ENCODE data around the gene TC2N.

The TC2N gene

GRCh38 chr14:91844029-91844428 is 23.3 kb downstream of the TC2N start:
- in situ Hi-C loops (cut with HindIII; ENCODE audit: low sequenced_read_pairs) = no loop called here
- TF ChIP-seq CTCF (IDR thresholded peaks at IDR 0.05; ENCODE audit: low read depth, low read length, missing control alignments) = no peak
- no peak overlapping the region for H3K4me3 ChIP-seq (ENCODE audit: low read depth, low read length)
- DNase-seq (ENCODE audit: low read depth) = no peak

GRCh38 chr14:91843437-91843836 is 23.9 kb downstream of the TC2N start:
- no peak for DNase-seq (ENCODE audit: low read depth)
- in situ Hi-C loops (cut with HindIII; ENCODE audit: low sequenced_read_pairs) = no loop called here
- no peak for TF ChIP-seq CTCF (IDR thresholded peaks at IDR 0.05; ENCODE audit: low read depth, low read length, missing control alignments)
- H3K4me3 ChIP-seq (ENCODE audit: low read depth, low read length) = no peak overlapping the region

- no peak for TF ChIP-seq CTCF (IDR thresholded peaks at IDR 0.05; ENCODE audit: low read depth, low read length, missing control alignments)
- no peak overlapping the region for H3K4me3 ChIP-seq (ENCODE audit: low read depth, low read length)
- DNase-seq (ENCODE audit: low read depth) = no peak
- in situ Hi-C loops (cut with HindIII; ENCODE audit: low sequenced_read_pairs) = no loop called here
Measured at GRCh38 chr14:91841065-91841464, 26.3 kb downstream of the TC2N start.

- H3K4me3 ChIP-seq (ENCODE audit: low read depth, low read length) = no peak overlapping the region
- no peak for DNase-seq (ENCODE audit: low read depth)
- TF ChIP-seq CTCF (IDR thresholded peaks at IDR 0.05; ENCODE audit: low read depth, low read length, missing control alignments) = no peak
- in situ Hi-C loops (cut with HindIII; ENCODE audit: low sequenced_read_pairs) = no loop called here
Measured at GRCh38 chr14:91839749-91840148, 27.6 kb downstream of the TC2N start.

GRCh38 chr14:91837076-91837475 is 30.3 kb downstream of the TC2N start:
- in situ Hi-C loops (cut with HindIII; ENCODE audit: low sequenced_read_pairs) = no loop called here
- H3K4me3 ChIP-seq (ENCODE audit: low read depth, low read length) = peak overlapping the region; percentile 31
- TF ChIP-seq CTCF (IDR thresholded peaks at IDR 0.05; ENCODE audit: low read depth, low read length, missing control alignments) = no peak
- DNase-seq (ENCODE audit: low read depth) = no peak

GRCh38 chr14:91835920-91836843 is 31.2 kb downstream of the TC2N start:
- H3K4me3 ChIP-seq (ENCODE audit: low read depth, low read length) = peak overlapping the region; percentile 31
- no peak for DNase-seq (ENCODE audit: low read depth)
- in situ Hi-C loops (cut with HindIII; ENCODE audit: low sequenced_read_pairs) = no loop called here
- TF ChIP-seq CTCF (IDR thresholded peaks at IDR 0.05; ENCODE audit: low read depth, low read length, missing control alignments) = no peak

Measured in astrocyte of the cerebellum (primary cell).